Muscle of arm (tissue), 12 donors: ENCODE data around the gene PCDH9. TPM values are rescaled to one million over a fixed set of nuclear protein-coding genes. Genes with fewer than 3 reads are reported as not detected.

ENCODE experiments used
- DNase-seq: peaks from one replicate; pipeline ENCODE4 v3.0.0-alpha.2; 2013
- polyA plus RNA-seq, 12 donors: library from polyadenylated mRNA; unstranded; fragments of 120-200 nt; gene quantifications; one replicate each; pipeline ENCODE4 v1.2.1, GENCODE V29; 2013; ENCODE audit not compliant: insufficient read length in 12 of 12

Gene PCDH9
- polyA plus RNA-seq, 12 donors, result 2.8 to 4.3 (median 3.6) TPM; not detected in 1

GRCh38 chr13:67175836-67176459 is 54.2 kb downstream of the PCDH9 start:
- DNase-seq, result no peak

DNA sequence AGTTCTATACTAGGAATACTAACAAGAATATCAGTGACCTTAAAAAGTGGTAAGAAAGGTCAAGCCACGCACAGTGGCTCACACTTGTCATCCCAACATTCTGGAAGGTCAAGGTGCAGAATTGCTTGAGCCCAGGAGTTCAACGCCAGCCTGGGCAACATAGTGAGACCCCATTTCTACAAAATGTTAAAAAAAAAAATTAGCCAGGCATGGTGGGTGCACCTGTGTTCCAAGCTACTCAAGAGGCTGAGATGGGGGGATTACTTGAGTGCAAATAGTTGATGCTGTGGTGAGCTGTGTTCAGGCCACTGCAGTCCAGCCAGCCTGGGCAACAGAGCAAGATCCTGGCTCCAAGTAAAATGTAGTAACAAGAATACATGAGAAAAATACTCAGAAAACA is 61.8 kb downstream of the PCDH9 start:
- no peak for DNase-seq

DNA sequence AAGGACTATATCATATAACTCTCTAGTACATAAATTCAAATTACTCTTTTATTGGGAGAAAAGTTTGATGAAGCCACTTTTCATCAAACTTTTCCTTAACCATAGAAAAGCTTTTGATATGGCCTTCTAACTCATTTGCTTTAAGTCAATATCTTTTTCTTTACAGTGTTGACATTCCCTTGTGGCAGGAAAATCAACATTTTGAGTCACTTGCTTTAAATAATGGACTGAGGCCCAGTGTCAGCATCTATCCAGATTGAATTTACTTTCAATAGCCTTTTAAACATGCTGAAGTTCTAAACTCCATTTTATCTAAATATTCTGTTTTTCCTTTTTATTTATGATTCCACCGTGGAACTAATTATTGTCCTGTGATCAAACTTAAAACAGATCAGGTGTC is 62.7 kb downstream of the PCDH9 start:
- DNase-seq, result no peak

DNA sequence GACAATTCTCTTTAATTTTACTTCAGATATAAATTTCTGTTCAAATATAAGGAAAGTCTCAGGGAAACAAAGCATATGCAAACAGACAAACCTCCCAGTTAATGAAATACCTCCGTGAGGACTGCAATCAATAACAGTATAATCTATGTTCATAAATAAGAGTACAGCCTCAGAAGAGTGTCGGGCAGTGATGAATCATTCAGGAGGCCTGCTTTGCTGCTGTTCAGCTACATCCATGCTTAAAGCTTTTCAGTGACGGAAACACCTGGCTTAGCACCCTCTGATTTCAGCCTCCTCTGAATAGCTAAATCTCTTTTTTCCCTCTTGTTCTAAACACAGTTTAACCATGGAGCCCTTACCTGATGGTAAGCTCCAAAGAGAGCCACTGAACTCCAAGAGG is 69.0 kb downstream of the PCDH9 start:
- DNase-seq, result no peak

- no peak for DNase-seq
These were observed 71.2 kb downstream of the PCDH9 start for GRCh38 chr13:67158903-67159302.

DNA sequence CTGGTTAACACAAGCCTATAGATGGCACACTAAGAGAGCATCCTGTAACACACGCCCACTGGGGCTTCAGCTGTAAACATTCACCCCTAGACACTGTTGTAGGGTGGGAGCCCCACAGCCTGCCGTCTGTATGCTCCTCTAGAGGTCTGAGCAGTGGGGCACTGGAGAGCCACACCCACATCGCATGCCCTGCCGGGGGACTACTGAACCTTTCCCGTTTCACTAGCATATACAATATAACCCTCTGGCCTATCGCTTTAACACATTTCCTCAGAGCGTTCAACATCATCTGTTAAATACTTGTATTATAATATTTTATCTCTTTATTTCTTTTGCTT is 73.4 kb downstream of the PCDH9 start:
- no peak for DNase-seq

- no peak for DNase-seq
These were observed 74.0 kb downstream of the PCDH9 start for GRCh38 chr13:67155898-67156722.

GRCh38 chr13:67152085-67152484 is 78.1 kb downstream of the PCDH9 start:
- no peak for DNase-seq

DNA sequence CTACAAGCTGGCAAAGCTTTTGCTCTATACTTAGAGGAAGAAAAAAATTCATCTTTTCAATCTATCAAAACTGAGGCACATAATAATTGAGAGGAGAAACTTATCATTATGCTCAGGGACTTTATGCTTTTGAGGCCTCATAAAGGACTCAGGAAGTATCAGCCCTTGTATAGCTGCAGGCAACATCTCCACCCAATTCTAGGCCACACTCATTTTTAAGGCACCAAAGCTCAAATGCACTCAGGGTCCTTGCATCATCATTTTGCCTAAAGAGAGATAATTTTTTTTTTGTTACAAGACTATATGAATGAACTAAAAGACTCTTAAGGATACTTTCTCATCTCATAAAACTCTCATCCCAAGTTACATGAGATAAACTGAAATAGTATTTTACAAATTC is 78.5 kb downstream of the PCDH9 start:
- DNase-seq, result no peak

- DNase-seq, result no peak
These were observed 79.5 kb downstream of the PCDH9 start for GRCh38 chr13:67150608-67151007.

GRCh38 chr13:67148161-67148571 is 82.0 kb downstream of the PCDH9 start:
- DNase-seq, result peak; percentile 51

- DNase-seq, result peak; percentile 78
These were observed 82.6 kb downstream of the PCDH9 start for GRCh38 chr13:67147342-67148133.

DNA sequence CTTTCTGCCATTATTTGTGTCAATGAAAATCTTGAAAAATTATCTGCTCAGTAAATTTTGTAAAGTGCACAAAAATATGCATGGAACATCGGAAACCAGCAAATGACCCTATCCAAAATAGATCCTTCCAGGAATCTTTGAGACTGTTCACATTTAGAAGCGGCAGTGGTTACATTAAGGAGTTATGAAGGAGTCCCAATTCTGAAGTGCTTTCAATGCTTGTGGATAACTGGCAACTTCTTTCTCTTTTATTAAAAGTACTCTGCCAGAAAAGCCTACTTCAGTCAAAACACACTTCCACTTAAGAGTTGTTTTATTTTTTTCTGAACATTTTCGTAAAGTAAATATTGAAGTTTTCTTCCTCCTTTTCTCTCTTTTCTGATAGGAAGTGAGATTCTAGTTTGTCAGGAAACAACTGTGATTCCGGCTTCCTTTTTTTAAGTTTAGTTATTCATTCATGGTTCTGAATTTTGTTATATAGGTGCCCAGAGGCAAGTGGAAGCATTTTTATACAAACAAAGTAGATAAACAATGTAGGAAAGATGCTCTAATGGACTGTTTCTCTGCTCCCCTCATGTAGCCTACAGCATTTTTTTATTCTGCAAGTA is 83.5 kb downstream of the PCDH9 start:
- no peak for DNase-seq

GRCh38 chr13:67145950-67146349 is 84.2 kb downstream of the PCDH9 start:
- no peak for DNase-seq

GRCh38 chr13:67143544-67144115 is 86.5 kb downstream of the PCDH9 start:
- no peak for DNase-seq

DNA sequence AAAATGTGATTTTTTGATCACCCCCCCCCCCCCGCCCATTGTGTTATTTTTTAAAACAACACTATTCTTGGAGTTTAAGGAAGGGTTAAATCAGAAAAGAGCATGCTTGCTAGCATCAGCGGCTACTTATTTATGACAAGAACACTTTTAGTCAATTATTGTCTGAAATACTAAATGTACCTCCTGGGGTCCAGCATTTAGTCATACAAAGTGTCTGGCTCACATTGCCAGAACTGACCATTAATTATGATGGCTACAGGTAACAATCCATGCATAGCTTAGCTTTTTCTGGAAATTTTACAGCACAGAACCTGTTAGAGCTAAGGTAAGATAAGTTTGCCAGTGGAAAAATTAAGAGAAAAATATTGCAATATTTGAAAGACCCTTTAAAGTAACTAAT is 90.1 kb downstream of the PCDH9 start:
- no peak for DNase-seq

GRCh38 chr13:67139551-67139950 is 90.6 kb downstream of the PCDH9 start:
- no peak for DNase-seq

GRCh38 chr13:67138970-67139369 is 91.2 kb downstream of the PCDH9 start:
- DNase-seq, result no peak

DNA sequence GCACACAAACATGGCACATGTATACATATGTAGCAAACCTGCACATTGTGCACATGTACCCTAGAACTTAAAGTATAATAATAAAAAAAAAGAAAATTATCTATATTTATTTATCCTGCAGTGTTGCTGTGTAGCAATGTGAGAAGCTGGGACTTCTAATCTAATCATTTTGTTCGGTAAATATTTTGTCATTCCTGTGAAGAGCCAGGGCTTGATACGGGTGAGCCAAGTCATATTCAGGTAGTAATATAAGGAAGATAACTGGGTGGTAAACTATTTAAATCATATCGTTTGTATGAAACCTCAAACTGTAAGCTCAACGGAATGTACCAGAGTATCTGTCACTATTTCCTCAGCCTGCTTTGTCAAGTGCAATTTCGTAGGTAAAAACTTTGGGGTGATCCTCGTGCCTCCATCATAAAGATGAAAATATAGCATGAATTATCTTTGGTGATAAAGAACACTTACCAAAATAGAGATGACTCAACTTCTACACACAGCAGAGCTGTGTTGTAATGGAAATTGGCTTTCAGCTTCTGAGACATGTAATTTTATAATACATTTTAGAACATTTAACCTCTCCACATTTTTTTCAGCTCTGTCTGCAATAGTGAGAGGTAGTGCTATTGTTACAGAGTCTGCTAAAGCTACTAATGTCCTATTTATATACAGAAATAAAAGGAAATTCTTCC is 92.9 kb downstream of the PCDH9 start:
- DNase-seq, result no peak

DNA sequence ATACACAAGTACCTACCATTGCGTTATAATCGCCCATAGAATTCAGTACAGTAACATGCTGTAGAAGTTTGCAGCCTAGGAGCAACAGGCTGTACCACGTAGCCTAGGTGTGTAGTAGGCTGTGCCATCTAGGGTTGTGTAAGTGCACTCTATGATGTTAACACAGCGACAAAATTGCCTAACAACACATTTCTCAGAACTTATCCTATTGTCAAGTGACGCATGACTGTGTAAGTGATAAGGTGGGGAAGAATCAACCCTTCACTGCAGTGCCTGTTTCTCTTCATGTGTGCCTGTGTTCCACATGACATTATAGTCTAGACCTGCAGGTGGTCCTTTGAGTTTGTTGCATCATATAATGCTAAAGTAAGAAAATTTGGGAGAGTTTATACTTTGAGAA is 94.0 kb downstream of the PCDH9 start:
- no peak for DNase-seq

GRCh38 chr13:67135356-67135755 is 94.8 kb downstream of the PCDH9 start:
- DNase-seq, result no peak
